ENCODE measurements around the gene OR2G6.
"Not testable (repeated sequence)": the region's sequence is repeated elsewhere in the genome, so short reads cannot be mapped to it uniquely, and the experiment has no call there.

Gene OR2G6

DNA sequence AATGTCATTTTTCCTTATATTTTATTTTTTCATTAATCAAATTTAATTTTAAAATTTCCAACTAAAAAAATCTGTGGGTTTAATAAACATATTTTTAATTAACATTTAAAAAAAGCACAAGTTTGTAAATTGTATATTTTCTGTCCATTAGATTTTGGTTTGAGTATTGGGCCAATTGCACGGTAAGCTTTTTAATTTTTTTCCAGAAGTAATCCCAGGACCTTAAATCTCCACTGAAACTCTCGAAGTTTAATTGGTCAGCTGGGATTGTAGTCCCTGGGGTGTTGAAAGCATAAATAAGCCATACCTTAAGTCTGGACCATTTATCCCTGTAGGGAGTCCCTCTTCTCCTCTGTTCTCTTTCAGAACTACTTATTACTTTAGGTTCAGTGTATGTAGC lies at the start of gene OR2G6:
Gene OR2G6, plus strand, starts transcription at position 301 of the 400 bp plus-strand sequence. CDS start 13,574 bp downstream, outside the sequence.
- DNase-seq = not testable (repeated sequence)

DNA sequence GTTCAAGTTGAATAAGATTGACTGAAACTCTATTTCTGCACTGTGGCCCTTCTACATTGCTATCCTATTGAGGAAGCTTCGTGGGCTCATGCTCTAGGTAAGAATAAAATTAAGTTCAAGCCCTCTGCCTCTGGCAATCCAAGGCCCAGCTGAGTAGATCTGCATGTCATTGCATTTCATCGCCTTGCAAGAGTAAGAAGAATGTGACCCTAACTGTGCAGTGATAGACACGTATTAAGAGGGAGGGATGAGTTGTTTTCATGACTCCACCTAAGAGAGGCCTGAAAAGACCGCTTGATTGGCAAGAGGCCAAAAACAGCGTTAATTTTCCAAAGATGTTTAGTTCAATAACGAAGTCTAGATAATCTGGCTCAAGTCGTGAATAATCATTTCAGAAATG lies 48.8 kb upstream of the OR2G6 start:
- DNase-seq = not testable (repeated sequence)

DNA sequence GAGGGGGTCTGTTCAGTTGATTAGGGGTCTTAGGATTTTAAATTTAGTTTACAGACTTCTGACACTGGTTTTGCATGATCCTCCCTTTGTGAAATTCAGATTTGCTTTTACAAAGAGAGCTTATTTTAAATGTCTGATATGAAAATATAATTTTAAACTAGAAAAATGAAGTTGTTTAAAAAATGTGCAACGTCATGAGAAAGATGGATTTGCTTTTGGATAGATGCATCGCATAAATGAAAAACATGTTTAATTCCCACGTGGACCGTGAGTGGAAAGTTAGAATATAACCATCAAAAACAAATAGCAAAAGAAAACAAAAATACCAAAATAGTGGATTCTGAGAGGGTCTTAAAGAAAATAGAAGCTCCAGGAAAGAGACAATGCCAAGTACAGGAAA lies 36.7 kb upstream of the OR2G6 start:
- no peak for DNase-seq

DNA sequence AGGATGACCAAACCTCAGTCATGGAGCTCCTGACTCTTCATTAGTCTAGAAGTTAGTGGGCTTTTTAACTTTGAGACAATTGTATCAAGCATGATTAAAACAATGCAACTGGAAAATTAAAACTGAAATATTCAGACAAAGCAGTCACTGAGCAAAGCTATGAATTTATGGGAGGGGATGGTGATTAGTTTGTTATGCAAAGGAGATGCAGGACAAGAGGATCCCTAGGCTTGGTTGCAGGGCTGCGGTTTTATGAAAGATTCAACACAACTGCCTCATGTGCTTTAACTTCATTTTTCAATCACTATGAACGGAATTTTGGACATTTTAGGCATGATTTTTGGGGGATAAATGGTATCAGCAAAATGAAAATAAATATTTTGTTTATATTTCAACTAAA lies 35.8 kb upstream of the OR2G6 start:
- DNase-seq = not testable (repeated sequence)

DNA sequence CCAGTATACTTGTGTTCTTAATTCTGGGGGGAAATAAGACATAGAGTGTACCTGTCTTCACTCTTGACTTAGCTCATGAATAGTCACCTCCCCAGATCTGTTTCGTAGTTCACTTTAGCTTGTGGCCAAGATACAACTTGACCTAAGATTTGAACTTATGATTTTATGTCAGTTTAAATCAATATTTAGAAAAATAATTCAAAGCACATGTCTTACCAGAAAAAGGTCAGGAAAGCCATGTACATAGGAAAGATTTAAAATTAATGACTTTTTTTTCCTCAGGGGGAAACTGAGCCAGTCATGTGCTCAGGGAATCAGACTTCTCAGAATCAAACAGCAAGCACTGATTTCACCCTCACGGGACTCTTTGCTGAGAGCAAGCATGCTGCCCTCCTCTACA lies 34.8 kb upstream of the OR2G6 start, which contains the start of gene OR2T3:
Gene OR2T3, plus strand, starts transcription at position 301 of the 400 bp plus-strand sequence. Its CDS starts 0 bp downstream, at position 301.
- DNase-seq = not testable (repeated sequence)

DNA sequence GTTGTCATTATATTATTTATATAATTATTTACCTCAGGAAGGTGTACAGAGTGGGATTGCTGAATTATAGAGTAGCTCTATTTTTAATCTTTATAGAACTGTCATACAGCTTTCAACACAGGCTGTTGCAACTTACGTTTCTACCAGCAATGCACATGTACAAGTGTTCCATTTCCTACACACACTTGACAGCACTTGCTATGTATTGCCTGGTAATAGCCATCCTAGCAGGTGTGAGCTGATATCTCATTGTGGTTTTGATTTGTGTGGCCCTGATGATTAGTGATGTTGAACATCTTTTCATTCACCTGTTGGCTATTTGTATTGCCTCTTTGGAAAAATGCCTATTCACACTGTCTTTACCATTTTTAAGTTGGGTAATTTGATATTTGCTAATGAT lies 32.2 kb upstream of the OR2G6 start:
- not testable (repeated sequence) for DNase-seq

DNA sequence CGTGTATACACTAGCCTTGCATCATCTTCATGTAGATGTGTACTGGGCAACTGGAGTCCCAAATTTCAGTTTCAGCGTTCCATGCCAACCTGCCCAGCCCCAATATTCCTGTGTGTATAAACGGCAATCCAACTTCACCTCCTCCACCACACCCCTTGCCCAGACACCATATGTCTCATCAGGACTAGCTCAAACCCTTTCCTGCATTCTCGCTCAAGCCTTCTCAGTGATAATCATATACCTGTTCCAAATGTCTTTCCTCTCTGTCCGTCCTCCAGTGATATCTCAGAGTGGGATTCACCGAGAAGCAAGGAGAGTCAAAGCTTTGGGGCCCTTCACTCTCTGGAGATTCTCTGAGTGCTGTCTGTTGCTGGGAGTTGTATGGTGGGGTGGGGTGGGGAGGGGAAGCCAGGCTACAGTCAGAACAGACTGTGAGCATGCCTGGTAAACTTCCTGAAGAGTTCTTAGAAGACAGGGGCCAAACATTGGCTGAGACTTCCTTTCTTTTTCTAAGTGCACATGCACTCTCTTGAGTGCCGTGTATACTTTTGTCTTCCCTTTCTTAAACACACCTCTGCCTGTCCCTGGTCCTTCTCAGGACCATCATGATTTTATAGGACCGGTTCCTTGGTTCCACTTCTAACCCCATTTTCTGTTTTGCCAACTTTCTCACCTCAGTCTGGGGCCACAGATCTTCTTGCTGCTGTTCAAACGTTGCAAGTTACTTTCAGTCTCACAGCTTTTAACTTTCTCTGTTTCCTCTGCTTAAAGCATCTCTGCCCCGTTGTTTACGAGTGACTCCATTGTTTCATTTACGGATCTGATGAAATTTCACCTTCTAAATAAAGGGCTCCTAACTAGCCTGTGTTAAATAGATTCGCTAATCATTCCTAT lies 25.9 kb upstream of the OR2G6 start:
- DNase-seq = not testable (repeated sequence)

DNA sequence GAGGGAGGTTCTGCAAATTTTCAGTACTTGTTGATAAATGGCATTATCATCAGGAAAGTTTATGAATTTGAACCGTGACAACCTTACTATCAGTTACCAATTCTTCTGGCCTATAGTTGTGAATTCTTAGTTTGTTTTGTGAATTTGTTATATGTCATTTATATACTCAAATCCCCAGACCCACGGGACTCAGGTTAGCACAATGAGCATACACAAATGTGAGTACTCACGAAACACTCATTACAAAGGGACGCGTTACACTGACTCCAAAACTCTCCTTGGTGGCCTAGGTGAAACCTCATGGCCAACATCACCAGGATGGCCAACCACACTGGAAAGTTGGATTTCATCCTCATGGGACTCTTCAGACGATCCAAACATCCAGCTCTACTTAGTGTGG lies 19.6 kb upstream of the OR2G6 start, which contains the start of gene OR2T5:
Gene OR2T5, plus strand, starts transcription at position 301 of the 400 bp plus-strand sequence. Its CDS starts 0 bp downstream, at position 301.
- DNase-seq = not testable (repeated sequence)

DNA sequence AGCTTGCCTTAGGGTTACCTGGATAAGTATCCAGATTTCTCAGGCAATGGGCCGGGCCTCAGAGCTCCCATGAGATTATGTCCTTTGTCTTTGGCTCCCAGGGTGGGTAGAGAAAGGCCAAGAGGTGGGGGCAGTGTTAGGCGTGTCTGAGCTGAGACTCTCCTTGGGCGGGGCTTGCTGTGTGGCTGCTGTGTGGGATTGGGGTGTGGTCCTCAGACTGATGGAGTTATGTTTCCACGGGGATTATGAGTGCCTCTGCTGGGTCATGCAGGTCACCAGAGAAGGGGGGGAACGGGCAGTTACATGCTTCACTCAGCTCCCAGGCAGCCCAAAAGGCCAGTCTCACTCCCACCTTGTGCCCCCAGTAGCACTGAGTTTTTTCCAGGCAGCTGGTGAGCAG lies 11.2 kb upstream of the OR2G6 start:
- DNase-seq = not testable (repeated sequence)

DNA sequence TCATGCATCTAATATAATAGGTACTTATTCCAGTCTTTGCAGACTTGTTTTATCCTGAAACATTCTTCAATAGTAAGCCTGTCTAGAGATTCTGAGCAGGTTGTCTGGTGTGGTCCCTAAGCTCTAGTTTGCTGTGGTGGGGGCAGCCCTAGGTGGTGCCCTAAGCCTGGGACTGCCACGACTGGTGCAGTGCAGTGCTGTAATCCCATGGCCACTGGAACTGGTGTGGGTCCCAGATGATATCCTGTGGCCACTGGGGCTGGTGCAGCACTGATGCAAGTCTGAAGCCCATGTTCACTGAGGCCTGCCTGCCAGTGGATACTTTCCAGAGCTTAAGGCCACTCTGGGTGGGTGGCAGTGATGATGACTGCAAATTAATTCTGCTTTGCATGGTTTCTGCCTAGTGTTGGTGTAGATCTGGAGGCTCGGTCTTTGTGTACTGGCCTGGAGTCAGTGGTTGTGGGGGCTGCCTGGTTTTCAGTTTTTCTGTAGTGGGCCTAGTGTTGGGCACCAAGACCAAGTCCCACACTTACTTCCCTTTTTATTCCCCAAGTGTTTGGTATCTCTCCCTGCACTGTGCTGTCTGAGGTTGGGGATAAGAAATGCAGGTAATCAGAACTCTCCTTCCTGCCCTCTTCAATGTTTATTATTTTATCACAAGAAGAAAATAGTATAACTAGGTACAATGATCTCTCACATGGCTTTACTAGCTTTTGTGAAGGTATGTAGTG lies 7.4 kb upstream of the OR2G6 start:
- not testable (repeated sequence) for DNase-seq

DNA sequence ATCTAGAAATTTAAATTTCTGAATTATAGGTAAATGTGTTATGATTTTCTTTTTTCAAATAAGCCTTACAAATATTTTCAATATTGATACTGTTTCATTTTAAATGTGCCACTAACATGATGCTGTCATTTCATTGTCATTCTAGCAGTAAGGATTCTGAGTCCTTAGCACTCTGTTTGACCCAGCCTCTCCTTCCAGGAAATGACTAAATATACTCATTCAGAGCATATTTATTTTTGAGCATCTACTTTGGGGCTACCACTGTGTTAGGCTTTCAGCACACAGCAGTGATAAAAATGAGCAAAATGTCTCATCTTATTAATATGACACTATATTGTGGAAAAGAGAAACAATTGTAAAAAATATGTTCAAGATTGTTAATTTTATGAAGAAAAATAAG lies 2.3 kb downstream of the OR2G6 start:
- DNase-seq = not testable (repeated sequence)

DNA sequence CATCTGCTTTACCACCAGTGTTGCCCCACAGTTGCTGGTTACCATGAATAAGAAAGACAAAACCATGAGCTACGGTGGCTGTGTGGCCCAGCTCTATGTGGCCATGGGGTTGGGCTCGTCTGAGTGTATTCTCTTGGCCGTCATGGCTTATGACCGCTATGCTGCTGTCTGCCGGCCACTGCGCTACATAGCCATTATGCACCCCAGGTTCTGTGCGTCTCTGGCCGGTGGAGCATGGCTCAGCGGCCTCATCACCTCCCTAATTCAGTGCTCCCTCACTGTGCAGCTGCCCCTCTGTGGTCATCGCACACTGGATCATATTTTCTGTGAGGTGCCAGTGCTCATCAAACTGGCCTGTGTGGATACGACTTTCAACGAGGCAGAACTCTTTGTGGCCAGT lies 14.0 kb downstream of the OR2G6 start:
- DNase-seq = no peak

DNA sequence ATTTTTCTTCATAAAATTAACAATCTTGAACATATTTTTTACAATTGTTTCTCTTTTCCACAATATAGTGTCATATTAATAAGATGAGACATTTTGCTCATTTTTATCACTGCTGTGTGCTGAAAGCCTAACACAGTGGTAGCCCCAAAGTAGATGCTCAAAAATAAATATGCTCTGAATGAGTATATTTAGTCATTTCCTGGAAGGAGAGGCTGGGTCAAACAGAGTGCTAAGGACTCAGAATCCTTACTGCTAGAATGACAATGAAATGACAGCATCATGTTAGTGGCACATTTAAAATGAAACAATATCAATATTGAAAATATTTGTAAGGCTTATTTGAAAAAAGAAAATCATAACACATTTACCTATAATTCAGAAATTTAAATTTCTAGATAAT lies 29.6 kb downstream of the OR2G6 start:
- not testable (repeated sequence) for DNase-seq

DNA sequence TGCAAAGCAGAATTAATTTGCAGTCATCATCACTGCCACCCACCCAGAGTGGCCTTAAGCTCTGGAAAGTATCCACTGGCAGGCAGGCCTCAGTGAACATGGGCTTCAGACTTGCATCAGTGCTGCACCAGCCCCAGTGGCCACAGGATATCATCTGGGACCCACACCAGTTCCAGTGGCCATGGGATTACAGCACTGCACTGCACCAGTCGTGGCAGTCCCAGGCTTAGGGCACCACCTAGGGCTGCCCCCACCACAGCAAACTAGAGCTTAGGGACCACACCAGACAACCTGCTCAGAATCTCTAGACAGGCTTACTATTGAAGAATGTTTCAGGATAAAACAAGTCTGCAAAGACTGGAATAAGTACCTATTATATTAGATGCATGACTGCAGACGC lies 39.5 kb downstream of the OR2G6 start:
- DNase-seq = not testable (repeated sequence)

DNA sequence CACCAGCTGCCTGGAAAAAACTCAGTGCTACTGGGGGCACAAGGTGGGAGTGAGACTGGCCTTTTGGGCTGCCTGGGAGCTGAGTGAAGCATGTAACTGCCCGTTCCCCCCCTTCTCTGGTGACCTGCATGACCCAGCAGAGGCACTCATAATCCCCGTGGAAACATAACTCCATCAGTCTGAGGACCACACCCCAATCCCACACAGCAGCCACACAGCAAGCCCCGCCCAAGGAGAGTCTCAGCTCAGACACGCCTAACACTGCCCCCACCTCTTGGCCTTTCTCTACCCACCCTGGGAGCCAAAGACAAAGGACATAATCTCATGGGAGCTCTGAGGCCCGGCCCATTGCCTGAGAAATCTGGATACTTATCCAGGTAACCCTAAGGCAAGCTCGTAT lies 43.2 kb downstream of the OR2G6 start:
- DNase-seq = not testable (repeated sequence)

DNA sequence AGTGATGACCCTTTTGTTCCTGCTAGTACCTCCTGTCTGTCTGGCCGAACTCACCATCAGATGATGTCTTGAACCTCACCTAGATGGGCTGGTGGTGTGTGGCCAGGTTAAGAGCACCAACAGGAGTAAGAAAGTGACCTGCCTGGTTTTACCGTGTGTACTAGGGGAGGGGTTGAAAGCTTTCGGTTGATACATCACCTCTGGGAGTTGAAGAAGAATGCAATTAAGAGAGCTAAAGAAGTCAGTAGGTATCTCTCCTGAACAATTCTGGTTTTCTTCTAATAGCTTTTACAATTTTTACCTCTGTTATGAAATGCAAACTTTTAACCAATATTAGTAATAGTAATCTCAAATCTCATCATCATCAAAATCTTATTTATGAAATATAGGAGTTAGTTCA lies 54.8 kb downstream of the OR2G6 start, which contains the start of gene OR2T29:
Gene OR2T29, minus strand, starts transcription at position 101 of the 400 bp plus-strand sequence. CDS start 3,281 bp downstream, outside the sequence.
- not testable (repeated sequence) for DNase-seq

DNA sequence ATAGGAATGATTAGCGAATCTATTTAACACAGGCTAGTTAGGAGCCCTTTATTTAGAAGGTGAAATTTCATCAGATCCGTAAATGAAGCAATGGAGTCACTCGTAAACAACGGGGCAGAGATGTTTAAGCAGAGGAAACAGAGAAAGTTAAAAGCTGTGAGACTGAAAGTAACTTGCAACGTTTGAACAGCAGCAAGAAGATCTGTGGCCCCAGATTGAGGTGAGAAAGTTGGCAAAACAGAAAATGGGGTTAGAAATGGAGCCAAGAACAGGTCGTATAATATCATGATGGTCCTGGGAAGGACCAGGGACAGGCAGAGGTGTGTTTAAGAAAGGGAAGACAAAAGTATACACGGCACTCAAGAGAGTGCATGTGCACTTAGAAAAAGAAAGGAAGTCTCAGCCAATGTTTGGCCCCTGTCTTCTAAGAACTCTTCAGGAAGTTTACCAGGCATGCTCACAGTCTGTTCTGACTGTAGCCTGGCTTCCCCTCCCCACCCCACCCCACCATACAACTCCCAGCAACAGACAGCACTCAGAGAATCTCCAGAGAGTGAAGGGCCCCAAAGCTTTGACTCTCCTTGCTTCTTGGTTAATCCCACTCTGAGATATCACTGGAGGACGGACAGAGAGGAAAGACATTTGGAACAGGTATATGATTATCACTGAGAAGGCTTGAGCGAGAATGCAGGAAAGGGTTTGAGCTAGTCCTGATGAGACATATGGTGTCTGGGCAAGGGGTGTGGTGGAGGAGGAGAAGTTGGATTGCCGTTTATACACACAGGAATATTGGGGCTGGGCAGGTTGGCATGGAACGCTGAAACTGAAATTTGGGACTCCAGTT lies 57.9 kb downstream of the OR2G6 start:
- DNase-seq = not testable (repeated sequence)

DNA sequence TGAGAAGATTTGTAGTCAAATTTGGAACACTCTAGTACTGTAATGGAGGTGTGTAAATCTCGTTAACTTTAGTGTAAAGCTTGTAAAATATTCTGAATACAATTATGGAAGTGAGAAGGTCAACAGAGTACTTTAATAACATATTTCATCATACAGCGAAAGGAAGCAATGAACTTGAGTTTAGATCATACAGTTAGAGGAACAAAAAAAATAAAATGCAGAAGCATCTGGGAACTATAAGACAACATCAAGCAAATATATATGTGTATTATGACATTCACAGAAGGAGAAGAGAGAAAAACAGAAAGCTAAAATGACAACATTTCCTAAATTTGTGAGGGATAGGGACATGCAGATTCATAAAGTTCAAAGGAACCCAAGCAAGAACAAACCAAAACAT lies 61.2 kb downstream of the OR2G6 start:
- not testable (repeated sequence) for DNase-seq

DNA sequence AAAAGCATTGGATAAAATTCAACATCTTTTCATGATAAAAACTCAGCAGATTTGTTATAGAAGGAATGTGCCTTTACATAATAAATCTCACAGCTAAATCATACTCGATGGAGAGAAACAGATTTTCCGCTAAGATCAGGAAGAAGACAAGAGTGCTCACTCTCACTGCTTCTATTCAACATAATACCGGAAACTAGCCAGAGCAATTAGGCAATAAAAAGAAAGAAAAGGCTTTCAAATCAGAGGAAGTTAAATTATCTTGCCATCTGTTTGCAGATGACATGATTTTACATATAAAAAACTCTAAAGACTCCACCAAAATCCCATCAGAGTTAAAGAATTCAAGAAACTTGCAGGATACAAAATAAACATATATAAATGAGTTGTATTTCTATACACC lies 62.9 kb downstream of the OR2G6 start:
- DNase-seq = not testable (repeated sequence)

DNA sequence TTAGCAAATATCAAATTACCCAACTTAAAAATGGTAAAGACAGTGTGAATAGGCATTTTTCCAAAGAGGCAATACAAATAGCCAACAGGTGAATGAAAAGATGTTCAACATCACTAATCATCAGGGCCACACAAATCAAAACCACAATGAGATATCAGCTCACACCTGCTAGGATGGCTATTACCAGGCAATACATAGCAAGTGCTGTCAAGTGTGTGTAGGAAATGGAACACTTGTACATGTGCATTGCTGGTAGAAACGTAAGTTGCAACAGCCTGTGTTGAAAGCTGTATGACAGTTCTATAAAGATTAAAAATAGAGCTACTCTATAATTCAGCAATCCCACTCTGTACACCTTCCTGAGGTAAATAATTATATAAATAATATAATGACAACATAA lies 64.2 kb downstream of the OR2G6 start:
- DNase-seq = not testable (repeated sequence)

DNA sequence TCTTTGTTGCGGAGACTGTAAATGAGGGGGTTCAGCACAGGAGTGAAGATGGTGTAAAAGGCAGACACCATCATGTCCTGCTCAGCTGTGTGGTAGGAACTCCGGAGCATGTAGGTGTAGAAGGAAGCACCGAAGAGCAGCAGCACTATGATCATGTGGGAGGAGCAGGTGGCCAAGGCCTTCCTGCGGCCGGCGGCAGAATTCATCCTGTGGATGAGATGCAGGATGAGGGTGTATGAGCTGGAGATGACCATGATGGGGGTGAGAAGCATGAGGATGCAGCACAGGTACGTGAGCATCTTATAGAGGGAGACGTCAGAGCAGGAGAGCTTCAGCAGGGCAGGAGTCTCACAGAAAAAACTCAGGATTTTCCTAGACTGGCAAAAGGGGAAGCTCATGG lies 66.0 kb downstream of the OR2G6 start:
- DNase-seq = not testable (repeated sequence)

DNA sequence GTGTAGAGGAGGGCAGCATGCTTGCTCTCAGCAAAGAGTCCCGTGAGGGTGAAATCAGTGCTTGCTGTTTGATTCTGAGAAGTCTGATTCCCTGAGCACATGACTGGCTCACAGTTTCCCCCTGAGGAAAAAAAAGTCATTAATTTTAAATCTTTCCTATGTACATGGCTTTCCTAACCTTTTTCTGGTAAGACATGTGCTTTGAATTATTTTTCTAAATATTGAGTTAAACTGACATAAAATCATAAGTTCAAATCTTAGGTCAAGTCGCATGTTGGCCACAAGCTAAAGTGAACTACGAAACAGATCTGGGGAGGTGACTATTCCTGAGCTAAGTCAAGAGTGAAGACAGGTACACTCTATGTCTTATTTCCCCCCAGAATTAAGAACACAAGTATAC lies 66.8 kb downstream of the OR2G6 start, which contains the start of gene OR2T34:
Gene OR2T34, minus strand, starts transcription at position 101 of the 400 bp plus-strand sequence. Its CDS starts 0 bp downstream, at position 101.
- DNase-seq = not testable (repeated sequence)
